Stimulated activated CD8-positive, alpha-beta memory T cell treated with anti-CD3 and anti-CD28 coated beads, Interleukin-12 subunit alpha, Interleukin-12 subunit beta, amount 100 ng/mL, for 4 hours (primary cell): Measurements from ENCODE around the gene ZFP2.
"Not testable (repeated sequence)": the region's sequence is repeated elsewhere in the genome, so short reads cannot be mapped to it uniquely, and the experiment has no call there.

Experiments
- DNase-seq: peaks from one replicate; pipeline ENCODE4 v3.0.0-alpha.2; 2020; ENCODE audit warnings: low read depth

The ZFP2 gene

GRCh38 chr5:178895615-178896571 lies at the start of gene ZFP2:
ZFP2 (plus strand) TSS chr5:178895913; CDS start chr5:178931314, 35,401 bp downstream.
- no peak for DNase-seq

GRCh38 chr5:178849316-178849715 lies 46.4 kb upstream of the ZFP2 start:
- DNase-seq = no peak

DNA sequence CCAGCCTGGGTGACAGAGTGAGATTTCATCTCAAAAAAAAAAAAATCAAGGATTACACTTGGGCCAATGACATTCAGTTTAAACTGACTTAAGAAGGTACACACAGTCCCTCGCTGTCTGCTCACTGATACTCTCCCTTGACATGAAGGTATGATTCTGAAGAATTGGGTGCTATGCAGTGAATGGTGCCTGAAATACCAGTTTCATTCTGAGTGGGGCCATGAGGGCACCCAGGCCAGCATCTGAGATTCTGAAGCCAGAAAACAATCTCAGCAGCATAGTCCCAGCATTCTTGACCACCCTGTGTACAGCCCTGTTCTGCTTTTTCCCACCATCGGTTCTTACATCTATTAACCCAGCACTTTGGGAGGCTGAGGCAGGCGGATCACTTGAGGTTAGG lies 43.8 kb upstream of the ZFP2 start:
- DNase-seq = no peak

- no peak for DNase-seq
Measured at GRCh38 chr5:178854284-178854683, 41.4 kb upstream of the ZFP2 start.

DNA sequence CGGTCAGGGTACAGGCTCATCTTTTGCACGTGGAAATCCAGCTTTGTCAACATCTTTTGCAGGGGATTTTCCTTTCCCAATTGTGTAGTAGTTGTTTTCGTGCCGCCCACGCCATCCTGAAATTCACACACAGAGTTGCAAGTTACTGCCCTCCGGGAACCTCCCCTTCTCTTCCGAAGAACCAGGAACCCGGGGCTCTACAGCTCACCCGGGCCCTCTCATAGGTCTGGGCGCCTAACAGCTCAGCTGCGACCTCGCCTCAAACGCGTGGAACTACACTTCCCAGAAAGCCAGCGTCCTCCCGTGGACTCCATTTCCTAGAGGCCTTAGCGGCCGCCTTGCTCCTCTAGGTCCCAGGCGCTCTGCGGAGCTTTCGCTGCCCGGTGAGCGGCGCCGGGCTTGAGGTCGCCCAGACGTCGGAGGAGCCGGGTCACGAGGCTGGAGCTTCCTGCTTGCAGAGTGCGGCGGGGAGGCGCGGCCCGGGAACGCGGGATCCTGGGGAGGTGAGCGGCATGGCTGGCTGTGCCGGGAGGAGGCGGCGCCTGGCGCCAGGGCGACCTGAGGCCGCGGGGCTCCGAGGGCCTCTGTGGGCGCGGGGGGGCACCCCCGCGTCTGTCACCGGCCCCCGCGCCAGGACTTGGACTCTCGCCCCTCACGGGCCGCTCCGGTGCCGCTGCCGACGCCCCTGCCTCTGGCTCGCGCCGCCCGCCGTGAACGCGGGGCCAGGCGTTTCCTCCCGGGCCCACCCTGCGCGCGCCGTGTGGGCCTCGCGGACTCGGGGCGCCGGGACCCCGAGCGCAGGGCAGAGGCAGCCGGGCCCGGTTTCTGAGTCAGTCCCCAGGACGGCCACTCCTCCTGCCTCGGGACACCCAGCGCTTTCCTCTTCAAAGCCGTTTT lies 35.8 kb upstream of the ZFP2 start, which contains the start of gene ZNF354B:
Gene ZNF354B (plus strand): TSS at position 329 of the 897 bp plus-strand sequence. CDS start 1,095 bp downstream, outside the sequence.
- DNase-seq = peak; percentile 70

DNA sequence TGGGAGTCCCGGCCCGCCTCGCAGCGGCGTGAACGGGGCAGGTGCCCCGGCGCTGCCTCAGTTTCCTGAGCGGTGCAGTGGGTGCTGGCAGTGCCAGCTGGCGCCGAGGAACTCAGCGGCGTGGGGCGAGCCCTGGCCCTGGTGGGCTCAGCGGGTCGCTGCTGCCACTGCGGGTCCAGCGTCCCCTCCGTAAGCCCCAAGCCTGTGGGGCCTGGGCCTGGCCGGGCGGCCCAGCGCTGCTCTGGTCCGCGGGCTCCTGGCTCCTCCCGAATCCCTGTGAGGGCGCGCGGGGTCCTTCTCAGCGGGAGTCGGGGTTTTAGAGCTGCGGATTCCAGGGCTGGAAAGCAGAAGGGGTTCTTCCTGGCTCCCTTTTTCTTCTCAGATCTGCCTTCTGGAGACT lies 35.1 kb upstream of the ZFP2 start:
- DNase-seq = not testable (repeated sequence)

DNA sequence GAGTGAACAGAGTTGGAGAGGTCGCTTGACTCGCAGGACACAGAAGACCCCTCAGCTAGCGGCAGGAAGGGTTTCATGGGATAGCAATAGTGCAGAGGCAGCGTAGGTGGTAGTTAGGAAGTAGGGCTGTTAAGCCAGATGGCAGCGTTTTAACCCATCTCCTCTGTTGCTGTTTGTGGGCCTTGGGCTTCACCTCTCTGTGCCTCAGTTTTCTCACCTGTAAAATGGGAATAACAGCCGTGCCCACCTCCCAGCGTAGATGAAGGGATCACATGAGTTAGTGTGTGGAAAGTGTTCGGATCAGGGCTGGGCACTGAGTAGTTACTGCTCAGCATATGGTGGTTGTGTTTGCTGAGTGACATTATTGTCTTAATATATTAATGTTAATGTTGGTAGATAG lies 34.1 kb upstream of the ZFP2 start:
- DNase-seq = no peak

DNA sequence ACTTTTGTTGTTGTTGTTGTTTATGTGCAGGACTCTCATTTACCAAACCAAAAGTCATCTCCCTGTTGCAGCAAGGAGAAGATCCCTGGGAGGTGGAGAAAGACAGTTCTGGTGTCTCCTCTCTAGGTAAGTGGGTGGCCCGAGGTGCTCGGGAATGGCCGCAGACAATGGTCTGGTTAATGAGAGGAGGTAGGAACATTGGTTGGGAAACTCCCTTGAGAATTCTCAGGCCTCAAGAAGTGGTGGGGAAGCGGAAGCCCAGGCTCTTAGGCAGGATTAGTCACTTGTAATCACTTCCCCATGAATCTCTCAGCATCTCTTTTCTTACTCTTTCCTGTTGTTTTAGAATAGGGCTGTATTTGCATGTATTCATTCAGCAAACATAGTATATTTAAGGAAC lies 28.8 kb upstream of the ZFP2 start:
- DNase-seq = no peak

DNA sequence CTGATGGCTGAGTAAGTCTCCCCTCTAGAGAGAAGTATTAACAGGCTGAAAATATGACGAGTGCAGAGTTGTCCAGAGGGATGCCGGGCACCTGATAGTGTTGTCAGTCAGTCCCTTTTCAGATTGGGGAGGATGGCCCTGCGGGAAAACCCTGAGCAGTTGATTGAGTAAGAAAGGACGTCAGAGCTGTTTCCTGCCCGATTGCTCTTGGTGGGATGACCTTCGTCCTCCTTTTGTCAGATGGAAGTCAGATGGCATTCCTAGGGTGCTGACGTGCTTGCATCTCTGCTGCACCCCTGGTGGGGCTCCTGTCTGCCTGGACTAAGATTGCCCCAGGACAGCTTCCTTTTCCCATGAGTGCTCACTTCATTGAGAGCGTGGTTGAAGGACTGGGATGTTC lies 26.1 kb upstream of the ZFP2 start:
- DNase-seq = no peak

DNA sequence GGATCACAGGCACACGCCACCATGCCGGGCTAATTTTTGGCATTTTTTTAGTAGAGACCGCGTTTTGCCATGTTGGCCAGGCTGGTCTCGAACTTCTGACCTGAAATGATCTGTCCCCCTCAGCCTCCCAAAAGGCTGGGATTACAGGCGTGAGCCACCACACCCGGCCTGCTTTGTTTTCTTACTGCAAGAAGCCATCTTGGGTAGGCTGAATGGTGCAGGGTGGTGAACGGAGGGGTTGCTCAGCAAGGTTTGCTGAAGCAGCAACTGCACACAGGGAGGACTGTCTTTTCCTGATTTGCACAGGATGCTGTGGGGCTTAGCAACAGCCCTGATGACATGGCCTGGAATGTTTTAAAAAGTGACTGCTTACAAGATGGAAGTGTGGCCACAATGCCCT lies 25.3 kb upstream of the ZFP2 start:
- no peak for DNase-seq

GRCh38 chr5:178872302-178872701 lies 23.4 kb upstream of the ZFP2 start:
- DNase-seq = no peak

- not testable (repeated sequence) for DNase-seq
Measured at GRCh38 chr5:178883115-178883694, 12.5 kb upstream of the ZFP2 start.

- DNase-seq = no peak
Measured at GRCh38 chr5:178883815-178884430, 11.8 kb upstream of the ZFP2 start.

DNA sequence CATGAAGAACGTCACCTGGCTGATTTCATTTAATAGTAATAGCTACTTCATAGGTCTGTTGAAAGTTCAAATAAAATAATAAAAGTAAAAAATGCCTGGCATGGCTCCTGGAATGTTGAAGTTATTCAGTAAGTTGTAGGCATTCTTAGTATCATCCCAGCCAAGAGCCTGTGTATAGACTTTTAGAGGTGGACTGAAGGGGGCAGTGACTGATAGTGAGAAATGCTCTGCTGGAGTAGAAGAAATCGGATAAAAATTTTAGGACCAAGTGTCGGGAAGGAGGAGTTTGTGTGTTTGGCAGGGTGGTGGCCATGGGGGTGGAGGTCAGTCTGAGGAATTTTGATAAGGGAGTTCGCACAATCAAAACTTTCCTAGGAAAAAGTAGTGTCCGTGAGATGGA lies 3.6 kb downstream of the ZFP2 start:
- no peak for DNase-seq

DNA sequence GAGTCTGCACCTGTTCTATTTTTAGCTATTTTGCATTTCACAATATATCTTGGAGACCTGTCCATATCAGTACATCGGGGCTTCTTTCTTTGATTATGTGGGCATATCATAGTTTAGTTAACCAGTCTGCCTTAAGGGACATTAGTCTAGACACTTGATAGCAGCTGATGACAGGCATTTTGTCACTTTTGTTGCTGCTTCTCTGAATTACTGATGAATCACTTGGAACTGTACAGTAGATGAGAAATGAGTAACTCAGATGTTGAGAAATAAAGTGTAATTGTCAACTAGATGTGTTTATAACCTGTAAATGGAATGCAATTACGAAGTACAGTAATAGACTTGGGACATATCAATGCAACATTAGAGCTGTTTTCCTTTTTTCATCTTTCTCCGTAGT lies 7.1 kb downstream of the ZFP2 start:
- DNase-seq = no peak

- DNase-seq = no peak
Measured at GRCh38 chr5:178931846-178932760, 36.4 kb downstream of the ZFP2 start.

DNA sequence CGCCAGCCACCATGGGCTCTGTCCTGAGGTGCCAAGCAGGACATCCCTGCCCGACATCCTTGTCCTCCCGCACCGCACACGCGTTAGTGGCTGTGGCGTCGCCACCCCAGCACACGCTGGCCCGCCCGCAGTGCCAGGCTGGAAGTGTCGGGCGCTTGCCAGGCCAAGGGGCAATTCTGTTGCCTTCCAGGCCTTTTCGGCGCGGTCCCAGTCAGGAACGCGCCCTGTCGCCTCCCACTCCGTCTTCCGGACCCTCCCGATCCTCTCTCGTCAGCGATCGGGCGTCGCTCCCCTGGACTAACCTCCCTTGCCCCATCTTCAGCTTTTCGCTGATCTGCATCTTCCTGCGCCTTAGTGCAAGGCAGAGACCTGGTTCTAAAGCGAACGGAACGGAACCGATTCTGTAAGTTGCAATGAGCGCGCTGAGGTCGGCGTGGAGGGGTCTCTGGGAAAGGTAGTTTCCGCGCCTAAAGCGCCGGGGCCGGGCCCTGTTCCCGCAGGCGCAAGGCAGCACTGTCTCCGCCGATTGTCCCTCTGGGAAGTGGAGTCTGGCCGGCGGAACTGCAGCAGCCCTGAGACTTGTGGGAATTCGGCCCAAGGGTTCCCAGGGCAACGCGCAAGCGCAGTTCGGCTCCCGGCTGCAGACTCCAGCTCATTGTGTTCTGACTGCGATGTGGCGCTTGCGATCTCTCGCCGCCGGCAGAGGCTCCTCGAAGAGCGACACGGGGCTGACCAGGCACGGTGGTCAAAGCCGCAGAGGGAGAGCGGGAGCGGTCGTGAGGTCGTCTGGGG lies 45.1 kb downstream of the ZFP2 start, which contains the start of gene ZNF454:
Gene ZNF454 (plus strand): TSS at position 630 of the 792 bp plus-strand sequence. CDS start 1,594 bp downstream, outside the sequence.
- DNase-seq = no peak

GRCh38 chr5:178941361-178941760 lies 45.6 kb downstream of the ZFP2 start:
- DNase-seq = no peak

DNA sequence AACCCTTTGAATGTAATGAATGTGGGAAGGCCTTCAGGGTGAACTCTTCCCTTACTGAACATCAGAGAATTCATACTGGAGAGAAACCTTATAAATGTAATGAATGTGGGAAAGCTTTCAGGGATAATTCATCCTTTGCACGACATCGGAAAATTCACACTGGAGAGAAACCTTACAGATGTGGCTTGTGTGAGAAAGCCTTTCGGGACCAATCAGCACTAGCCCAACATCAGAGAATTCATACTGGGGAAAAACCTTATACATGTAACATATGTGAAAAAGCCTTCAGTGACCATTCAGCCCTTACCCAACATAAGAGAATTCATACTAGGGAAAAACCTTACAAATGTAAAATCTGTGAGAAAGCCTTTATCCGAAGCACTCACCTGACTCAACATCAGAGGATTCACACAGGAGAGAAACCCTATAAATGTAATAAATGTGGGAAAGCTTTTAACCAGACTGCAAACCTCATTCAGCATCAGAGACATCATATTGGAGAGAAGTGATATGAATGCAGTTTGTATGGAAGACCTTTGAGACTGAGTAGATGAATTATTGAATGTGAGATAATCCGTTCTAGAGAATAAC lies 69.8 kb downstream of the ZFP2 start:
- DNase-seq = no peak
